SK-N-MC (cell line): ENCODE results near the gene NRSN1.
A peak's percentile ranks its signal among the peaks of the same experiment; 100 is the strongest.

Experiments
- DNase-seq: peaks from one replicate; pipeline ENCODE4 v3.0.0-alpha.2; 2011; ENCODE audit warnings: low read depth, low spot score
- H3K27ac ChIP-seq: fragments of 200-600 bp; sonication (generic); 2 replicates; pipeline ENCODE4 v1.5.1; 2016; ENCODE audit warnings: mixed run types
- H3K36me3 ChIP-seq: fragments of 200-600 bp; sonication (generic); 2 replicates; pipeline ENCODE4 v1.6.1; 2017; ENCODE audit warnings: antibody characterized with exemption, low read length, mixed read lengths; ENCODE audit not compliant: insufficient read depth
- H3K4me3 ChIP-seq: fragments of 200-600 bp; sonication (generic); 2 replicates; pipeline ENCODE4 v1.5.1; 2016
- H3K9ac ChIP-seq: fragments of 200-600 bp; sonication (generic); 2 replicates; pipeline ENCODE4 v1.8.0; 2017; ENCODE audit warnings: mixed run types, mixed read lengths; ENCODE audit not compliant: insufficient read length
- H3K9me3 ChIP-seq: fragments of 200-600 bp; sonication (generic); 2 replicates; pipeline ENCODE4 v1.6.1; 2017; ENCODE audit warnings: low read depth, mild to moderate bottlenecking, antibody characterized with exemption, low read length, moderate library complexity, mixed read lengths
- EZH2 ChIP-seq: fragments of 200-600 bp; sonication (generic); IDR thresholded peaks from one replicate; pipeline ENCODE4 v1.6.1; 2017; ENCODE audit warnings: antibody characterized with exemption
- FOXP2 ChIP-seq: optimal IDR thresholded peaks from 2 replicates; pipeline ENCODE3; 2011; ENCODE audit warnings: mild to moderate bottlenecking, moderate library complexity; ENCODE audit not compliant: insufficient read depth; ENCODE audit errors: extremely low read length, control extremely low read depth
- POLR2AphosphoS5 ChIP-seq: IDR thresholded peaks from 2 replicates; pipeline ENCODE4 v1.6.1; 2012; ENCODE audit warnings: mild to moderate bottlenecking, low read depth, low read length, borderline replicate concordance

Gene NRSN1

DNA sequence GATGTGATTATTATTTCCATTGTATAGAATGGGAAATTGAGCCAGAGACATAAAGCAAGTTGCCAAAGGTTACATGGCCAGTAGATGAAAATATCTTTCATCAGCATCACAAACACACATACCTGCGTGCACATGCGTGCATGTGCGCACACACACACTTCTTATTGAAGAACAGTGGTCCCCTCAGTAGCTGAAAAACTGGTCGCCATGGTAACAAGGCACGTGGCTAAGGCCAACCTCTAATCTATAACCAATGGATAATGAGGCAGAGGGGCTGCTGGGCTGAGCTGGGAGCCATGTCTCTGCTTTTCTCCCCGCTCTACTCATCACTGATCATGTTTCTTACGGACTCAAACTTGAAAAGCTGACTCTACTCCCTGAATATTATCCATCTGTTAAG lies 60.3 kb downstream of the NRSN1 start:
- Histone ChIP-seq H3K27ac (no peak overlapping the region), H3K36me3 (peaks cover 5% of the 10 kb centered on the region; the same call in 1 of the 2 replicates), H3K9me3 (no peaks in the 10 kb centered on the region), H3K4me3 (no peak overlapping the region), H3K9ac (no peak overlapping the region)
- no peak for TF ChIP-seq FOXP2
- TF ChIP-seq EZH2, result no peak
- no peak for TF ChIP-seq POLR2AphosphoS5
- no peak for DNase-seq

DNA sequence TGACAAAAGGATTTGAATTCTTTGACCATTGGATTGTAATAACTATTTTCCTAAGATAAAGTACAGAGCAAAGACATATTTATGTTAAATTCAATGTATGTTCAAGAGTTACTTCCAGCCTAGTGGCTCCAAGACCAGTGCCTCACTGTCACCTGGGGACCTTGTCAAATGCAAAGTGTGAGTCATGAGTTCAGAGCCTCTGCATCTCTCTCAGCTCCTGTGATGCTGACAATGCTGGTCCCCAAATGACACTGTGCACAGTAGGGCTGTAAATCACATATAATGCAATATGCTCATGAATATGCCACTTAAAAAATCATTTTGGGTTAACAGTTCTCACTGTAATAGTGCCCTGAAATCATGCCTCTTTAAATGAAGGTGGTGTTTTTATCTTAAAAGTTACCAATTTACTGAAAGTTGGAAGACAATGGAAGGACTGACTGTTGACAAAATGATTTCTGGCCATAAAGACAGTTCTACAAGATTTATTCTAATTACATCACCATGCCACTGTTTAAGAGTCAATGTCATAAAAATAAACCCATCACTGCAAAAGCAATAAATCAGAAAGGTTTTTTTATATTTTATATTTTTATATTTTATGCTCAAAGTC lies 62.1 kb downstream of the NRSN1 start:
- Histone ChIP-seq H3K4me3 (no peak overlapping the region), H3K9ac (no peak overlapping the region), H3K9me3 (no peaks in the 10 kb centered on the region), H3K36me3 (peaks cover under 1% of the 10 kb centered on the region; the same call in 1 of the 2 replicates), H3K27ac (no peak overlapping the region)
- TF ChIP-seq FOXP2 (no peak), POLR2AphosphoS5 (no peak), EZH2 (no peak)
- DNase-seq, result no peak

DNA sequence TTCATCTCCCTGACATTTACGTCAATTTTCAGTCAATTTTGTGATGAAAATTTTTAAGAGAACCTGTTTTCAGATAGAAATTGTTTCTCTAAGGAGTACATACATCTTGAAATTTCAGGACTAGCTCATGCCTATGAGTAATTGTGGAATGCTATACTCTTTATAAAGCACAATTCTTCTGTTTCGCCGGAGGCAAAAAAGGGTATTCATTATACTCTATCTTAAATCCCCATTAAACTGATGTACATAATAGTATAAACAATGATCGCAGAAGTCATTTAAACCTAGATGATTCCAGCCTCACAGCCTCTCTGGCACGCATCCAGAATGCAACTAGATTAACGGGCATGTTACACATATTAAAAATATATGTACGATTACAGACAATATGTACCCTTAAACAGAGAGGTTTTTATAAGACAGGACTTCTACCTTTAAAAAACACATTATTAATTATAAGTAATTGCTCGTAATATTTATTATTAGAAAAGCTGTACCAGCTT lies 62.6 kb downstream of the NRSN1 start:
- Histone ChIP-seq H3K36me3 (no peaks in the 10 kb centered on the region), H3K27ac (no peak overlapping the region), H3K9ac (no peak overlapping the region), H3K9me3 (no peaks in the 10 kb centered on the region), H3K4me3 (no peak overlapping the region)
- peak; percentile 22 for DNase-seq
- no peak for TF ChIP-seq EZH2
- TF ChIP-seq POLR2AphosphoS5, result no peak
- TF ChIP-seq FOXP2, result no peak

DNA sequence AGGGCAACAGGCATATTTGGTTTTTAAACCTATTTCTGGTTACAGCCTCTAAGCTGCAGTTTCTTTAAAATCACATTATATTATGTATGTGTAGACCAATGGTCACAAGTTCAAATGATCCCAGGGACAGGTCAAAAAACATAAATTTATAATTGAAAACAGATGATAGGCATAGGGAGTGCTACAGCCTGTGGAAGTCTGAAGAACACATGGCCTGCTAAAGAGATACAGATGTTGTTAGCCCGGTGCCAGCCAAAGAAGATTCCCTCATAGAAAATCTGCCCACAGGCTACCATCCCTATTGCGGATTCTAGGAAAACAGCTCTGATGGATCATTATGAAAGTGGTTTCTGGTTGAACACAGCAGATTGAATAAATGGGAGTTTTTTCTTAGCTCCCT lies 65.3 kb downstream of the NRSN1 start:
- Histone ChIP-seq H3K36me3 (no peaks in the 10 kb centered on the region), H3K27ac (no peak overlapping the region), H3K9ac (no peak overlapping the region), H3K4me3 (no peak overlapping the region), H3K9me3 (no peaks in the 10 kb centered on the region)
- DNase-seq, result peak; percentile 22
- TF ChIP-seq FOXP2 (no peak), POLR2AphosphoS5 (no peak), EZH2 (no peak)

DNA sequence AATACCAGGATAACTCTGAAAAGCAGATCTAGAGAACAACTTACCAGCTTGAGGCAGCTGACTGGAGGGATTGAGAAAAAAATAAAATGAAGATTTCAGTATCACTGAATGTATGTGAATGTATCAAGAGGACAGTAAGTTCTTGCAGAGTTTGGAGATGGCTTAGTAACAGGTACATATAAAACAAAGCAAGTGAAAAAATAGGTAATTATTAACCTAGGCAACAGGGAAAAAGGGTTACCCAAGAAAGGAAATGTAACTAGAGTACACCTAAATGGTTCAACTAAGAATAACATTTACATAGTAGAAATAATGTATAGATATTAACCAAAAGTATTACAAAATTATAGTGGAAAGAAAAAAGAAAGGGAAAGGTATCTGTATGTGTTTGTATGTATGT lies 67.3 kb downstream of the NRSN1 start:
- no peak for DNase-seq
- TF ChIP-seq FOXP2 (no peak), POLR2AphosphoS5 (no peak), EZH2 (no peak)
- Histone ChIP-seq H3K9me3 (no peaks in the 10 kb centered on the region), H3K9ac (no peak overlapping the region), H3K27ac (no peak overlapping the region), H3K36me3 (no peaks in the 10 kb centered on the region), H3K4me3 (no peak overlapping the region)

DNA sequence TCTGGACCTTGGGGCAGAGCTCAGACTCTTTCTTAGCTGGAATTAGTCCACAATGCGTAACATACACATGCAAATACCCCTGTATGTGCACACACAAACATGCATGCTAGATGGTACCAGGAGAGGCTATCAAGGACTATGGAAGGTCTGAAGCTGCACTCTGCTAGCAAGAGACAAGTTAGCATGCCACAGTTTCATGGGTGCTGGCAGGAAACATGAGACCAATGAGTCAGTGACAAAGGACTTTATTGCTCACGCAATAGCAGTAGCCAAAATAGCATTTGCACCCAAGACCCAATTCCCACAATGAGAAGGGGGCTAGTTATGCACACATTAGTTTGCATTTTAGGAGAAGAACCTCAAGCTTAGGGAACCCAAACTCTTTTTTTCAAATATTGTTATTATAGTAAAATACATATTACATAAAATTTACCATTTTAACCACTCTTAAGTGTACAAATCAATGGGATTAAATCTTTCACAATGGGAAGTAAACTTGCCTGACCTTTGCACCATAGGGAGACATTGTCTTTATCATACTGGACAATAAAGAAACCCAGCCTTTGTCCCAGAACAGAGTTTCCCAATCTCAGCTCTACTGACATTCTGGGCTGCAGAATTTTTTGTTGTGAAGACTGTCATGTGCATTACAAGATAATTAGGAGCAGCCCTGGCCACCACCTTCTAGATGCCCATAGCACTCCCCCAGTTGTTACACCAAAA lies 69.1 kb downstream of the NRSN1 start:
- no peak overlapping the region for H3K4me3 ChIP-seq
- no peak overlapping the region for H3K27ac ChIP-seq
- H3K36me3 ChIP-seq, result no peaks in the 10 kb centered on the region
- no peaks in the 10 kb centered on the region for H3K9me3 ChIP-seq
- no peak for DNase-seq
- no peak for TF ChIP-seq FOXP2
- TF ChIP-seq EZH2, result no peak
- no peak for TF ChIP-seq POLR2AphosphoS5
- no peak overlapping the region for H3K9ac ChIP-seq

DNA sequence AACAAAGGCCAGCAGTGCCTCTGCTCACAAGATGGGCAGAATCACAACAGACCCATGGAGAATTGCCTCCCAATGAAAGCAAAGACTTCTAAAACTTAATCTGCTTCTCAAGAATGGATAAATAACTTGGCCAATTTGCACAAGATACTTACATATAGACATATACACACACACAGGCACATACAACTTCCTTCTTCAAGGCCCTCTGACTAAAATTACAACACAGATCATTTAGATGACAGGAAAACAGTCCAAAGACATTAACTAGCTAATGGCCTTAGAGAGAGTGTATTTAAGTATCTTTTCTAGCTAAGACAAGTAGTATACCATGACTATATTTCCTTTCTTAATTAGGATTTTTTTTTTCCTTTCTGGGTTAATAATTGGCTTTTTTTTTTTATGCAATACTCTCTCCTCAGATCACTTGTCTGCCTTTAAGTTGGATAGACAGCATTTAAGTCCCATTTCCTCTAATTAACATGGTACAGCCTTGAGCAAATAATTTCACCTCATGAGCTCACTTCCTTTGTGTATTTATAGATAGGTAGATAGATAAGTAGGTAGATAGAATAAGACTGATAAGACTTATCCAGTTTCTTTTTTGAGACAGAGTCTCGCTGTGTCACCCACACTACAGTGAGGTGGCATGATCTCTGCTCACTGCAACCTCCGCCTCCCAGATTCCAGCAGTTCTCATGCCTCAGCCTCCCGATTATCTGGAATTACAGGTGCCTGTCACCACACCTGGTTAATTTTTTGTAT lies 70.0 kb downstream of the NRSN1 start:
- TF ChIP-seq FOXP2 (no peak), POLR2AphosphoS5 (no peak)
- Histone ChIP-seq H3K36me3 (no peaks in the 10 kb centered on the region), H3K9ac (no peak overlapping the region), H3K4me3 (no peak overlapping the region), H3K27ac (no peak overlapping the region), H3K9me3 (no peaks in the 10 kb centered on the region)
- no peak for DNase-seq
